Hypothalamus (tissue), 51 donors: ENCODE results near the gene PILRA.
"Not testable (repeated sequence)": the region's sequence is repeated elsewhere in the genome, so short reads cannot be mapped to it uniquely, and the experiment has no call there.

Experiments
- DNase-seq, 51 donors: peaks; one replicate each; lab custom pipeline; 2025; lab: John Stamatoyannopoulos, UW

PILRA gene

GRCh38 chr7:100432621-100433275 lies 59.5 kb downstream of the PILRA start:
- no peak for DNase-seq

DNA sequence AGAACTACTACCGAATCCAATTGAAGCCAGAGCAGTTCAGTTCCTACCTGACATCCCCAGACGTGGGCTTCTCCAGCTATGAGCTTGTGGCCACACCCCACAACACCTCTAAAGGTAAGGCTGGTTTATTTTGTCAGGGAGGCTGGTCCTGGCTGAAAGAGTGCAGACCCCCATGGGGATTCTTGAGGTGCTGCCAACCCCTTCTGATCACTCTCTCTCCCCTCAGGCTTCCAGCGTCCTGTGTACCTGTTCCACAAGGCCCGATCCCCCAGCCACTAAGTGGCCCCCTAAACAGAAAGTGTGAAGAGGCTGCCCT lies 59.9 kb downstream of the PILRA start:
- no peak for DNase-seq

DNA sequence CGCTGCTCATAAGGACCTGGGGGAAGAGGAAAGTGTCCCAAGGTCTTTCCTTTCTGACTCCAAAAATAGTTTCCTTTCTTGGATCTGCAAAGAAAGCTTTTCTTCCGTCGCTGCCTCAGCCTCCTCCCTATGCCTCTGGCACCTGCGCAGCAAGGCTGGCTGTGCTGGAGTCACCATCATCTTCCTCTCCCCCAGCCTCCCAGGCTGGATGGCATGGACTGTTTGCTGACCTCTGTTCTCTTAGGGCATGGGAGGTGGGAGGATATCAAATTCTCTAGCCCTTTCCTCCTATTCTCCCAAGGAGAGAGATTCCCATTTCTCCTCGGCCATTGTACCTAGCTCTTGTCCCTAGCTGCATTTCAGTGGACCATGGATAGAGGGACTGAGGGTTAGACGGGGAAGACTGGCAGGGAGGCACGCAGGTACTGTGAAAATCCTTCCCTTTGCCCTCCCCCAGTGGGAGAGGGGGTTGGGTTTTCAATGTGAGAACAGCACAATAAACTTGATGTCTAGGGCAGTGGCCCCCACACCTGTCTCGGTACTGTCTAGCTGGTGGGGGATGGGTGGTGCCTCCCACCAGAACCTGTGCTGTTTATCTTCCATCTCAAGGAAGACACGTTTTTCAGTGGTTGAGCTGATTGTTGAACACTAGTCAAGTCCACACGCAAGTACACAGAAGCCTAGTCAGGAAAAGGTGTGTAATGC lies 60.5 kb downstream of the PILRA start:
- DNase-seq: no peak

DNA sequence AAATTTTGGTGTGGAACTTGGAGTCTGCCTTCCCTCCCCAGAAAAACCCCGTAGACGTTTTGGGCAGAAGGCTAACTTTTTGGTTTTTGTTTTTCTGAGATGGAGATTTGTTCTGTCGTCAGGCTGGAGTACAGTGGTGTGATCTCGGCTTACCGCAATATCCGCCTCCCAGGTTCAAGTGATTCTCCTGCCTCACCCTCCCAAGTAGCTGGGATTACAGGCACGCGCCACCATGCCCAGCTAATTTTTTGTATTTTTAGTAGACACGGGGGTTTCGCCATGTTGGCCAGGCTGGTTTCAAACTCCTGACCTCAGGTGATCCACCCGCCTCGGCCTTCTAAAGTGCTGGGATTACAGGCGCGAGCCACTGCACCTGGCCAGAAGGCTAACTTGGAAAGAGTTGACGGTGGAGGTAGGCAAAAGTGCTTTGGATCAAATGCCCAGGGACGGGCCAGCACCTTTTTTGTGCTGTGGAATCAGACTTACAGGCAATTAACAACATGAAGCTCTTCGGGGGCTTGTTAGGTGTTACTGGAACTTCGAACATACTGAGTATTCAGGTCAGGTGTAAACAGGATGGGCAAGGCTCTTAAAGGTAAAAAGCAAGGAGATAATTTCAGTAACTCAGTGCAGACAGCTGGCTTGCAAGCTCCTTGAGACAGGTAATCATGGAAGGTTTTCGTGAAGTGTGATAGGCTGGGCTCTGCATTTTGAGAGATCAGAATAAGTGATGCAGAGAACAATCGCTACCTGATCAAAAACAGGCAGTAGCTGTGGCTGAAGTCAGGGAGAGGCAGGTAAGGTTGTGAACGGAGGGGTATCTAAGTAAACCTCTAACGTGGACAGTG lies 61.2 kb downstream of the PILRA start:
- DNase-seq: no peak

DNA sequence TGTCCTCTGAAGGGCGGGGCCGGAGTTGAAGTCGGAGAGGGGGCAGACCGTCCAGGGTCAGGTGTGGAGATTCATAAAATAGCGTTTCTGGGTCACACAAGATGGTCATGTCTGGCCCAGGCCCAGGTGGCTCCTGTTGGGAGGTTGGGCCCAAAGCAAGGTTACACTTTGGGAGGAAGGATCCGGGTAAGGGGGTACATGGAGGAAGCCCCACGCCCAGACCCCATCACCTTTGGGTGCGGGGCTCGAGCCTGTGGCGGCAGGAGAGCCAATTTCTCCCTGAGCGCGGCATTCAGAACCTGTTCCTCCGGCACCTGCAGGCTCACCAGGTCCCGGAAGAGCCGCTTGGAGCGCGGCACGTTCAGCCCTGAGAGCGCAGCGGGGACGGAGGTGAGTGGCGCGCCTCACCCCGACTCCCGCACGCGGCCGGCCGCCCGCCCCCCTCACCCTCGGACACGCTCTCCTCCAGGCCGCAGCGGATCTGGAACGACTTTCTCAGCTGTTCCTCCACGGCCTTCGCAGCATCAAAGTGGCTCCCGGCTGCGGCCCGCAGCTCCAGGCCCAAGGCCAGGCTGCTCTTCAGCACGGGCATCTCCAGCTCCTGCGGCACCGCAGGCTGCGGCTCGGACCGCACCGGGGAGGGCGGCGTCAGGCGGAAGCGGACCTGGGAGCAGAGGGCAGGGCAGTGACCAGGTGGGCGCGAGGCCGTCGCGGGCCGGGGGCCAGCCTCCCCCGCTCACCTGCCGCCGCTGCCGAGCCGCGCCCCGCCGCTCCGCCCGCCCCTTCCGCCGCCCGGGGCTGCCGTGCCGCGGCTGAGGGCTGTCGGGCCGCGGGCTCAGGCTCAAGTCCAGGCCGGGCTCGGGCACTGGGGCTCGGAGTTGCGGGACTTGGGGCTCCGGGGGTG lies 62.4 kb downstream of the PILRA start:
- peak in 9 of 51 donors; percentile 17 to 55 (median 35) for DNase-seq

GRCh38 chr7:100437150-100438100 lies 64.1 kb downstream of the PILRA start:
- DNase-seq: peak in 1 of 51 donors; percentile 27

DNA sequence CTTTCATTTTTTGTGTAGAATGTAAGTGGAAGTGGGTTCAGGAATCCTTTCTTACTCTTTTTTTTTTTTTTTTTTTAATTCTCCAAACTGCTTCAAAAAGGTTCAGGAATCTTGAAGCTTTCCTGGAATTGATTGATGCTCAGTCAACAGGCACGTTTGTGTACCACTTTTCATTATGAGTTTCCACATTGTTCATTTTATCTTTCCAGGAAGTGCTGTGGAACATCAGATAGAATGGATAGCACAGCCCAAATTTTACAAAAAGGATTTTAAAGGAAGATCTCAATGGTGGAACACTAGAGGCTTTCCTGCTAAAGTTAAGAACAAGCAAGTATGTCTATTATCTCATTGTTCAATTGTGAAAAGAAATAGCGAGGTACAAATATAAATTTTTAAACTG lies 64.9 kb downstream of the PILRA start:
- no peak for DNase-seq

- not testable (repeated sequence) for DNase-seq
These were observed 65.4 kb downstream of the PILRA start for GRCh38 chr7:100438731-100439130.

DNA sequence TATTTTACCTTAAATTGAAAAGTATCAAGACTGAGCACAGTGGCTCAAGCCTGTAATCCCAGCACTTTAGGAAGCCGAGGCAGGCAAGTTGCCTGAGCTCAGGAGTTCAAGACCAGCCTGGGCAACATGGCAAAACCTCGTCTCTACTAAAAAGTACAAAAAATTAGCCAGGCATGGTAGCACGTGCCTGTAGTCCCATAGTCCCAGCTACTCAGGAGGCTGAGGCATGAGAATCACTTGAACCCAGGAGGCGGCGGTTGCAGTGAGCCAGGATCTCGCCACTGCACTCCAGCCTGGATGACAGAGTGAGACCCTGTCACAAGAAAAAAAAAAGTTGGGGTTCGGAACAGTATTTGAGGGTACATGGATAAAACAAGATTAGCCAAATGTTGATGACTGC lies 66.0 kb downstream of the PILRA start:
- not testable (repeated sequence) for DNase-seq

DNA sequence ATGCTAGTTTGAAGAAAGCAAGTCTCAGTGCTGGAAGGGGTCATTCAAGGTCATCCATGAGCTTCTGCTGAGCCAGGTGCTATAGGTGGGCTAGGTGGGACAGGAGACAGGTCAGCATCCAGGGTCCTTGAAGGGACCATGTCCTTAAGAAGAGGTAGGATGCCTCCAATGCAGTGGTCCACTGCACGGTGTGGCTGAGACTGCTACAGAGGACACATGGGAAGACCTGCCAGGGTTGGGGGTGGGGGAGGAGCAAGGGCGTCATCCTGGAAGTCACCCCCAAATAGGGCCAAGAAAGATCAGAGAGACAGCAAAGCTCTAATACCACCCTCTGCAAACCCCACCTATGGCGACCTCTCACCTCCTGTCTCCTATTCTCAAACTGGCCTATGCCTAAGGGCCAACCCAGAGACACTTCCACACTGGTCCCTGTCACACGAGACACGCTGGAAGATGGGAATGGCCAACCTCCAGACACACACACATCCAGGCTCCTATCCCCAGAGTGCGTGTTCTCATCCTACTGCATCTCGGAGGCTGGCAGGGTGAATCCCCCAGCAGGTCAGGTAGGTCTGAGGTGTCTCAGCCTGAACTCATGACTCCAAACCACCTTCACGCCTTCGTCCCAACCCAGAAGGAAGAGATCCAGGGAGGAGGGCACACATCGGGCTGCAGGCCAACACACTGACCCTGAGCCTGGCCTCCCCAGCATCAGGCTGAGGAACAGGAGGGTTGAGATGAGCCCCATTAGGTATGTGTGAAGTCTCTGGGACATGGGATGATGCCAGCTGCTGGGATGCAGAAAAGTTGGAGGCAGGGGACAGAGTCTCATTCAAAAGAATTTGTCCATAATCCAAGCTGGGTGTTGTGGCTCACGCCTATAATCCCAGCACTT lies 68.6 kb downstream of the PILRA start:
- no peak for DNase-seq

- no peak for DNase-seq
These were observed 70.0 kb downstream of the PILRA start for GRCh38 chr7:100443096-100443840.

GRCh38 chr7:100444311-100445278 lies 71.3 kb downstream of the PILRA start:
- no peak for DNase-seq

DNA sequence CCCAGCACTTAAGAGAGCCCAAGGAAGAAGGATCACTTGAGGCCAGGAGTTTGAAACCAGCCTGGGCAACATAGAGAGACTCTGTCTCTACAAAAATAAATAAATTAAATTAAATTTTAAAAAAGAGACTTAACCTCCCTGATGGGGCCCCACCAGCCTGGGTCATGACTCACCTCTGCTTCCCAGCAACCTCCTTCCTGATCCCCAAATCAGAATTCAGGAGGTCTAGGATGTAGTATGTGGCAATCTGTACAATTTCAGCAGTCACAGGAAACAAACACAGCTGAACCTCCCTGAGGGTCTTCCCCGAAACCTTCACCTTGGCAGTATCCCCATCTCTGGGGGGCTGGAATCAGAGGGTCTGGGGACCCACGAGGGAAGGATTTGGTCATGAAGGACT lies 72.8 kb downstream of the PILRA start:
- no peak for DNase-seq

- DNase-seq: not testable (repeated sequence)
These were observed 74.1 kb downstream of the PILRA start for GRCh38 chr7:100447363-100447762.

DNA sequence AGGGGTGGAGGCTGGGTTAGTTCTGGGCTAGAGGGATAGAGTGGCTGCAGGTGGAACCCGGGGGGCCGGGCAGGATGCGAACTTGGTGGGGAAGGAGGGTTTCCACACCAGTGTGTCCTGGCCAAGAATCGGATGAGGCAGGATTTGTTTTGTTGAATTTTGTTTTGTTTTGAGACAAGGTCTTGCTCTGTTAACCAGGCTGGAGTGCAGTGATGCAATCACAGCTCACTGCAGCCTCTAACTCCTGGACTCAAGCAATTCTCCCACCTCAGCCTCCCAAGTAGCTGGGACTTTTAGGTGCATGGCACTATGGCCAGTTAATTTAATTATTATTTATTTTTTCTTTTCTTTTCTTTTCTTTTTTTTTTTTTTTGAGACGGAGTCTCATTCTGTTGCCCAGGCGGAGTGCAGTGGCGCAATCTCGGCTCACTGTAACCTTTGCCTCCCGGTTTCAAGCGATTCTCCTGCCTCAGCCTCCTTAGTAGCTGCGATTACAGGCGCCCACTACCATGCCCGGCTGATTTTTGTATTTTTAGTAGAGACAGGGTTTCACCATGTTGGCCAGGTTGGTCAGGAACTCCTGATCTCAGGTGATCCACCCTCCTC lies 76.0 kb downstream of the PILRA start:
- no peak for DNase-seq
